CD4-positive, alpha-beta T cell (primary cell): ENCODE measurements around the gene HOXC10. TPM values are rescaled to one million over a fixed set of nuclear protein-coding genes. Genes with fewer than 3 reads are reported as not detected.

ENCODE experiments used
- ATAC-seq: fragments of 200-7000 bp; cut with Tn5 transposase; one replicate; pipeline ENCODE4 v1.10.0; 2022; ENCODE audit warnings: mild to moderate bottlenecking; ENCODE audit not compliant: poor library complexity
- CTCF ChIA-PET: fragments of 350-600 bp; sonication (Branson Sonifier 250); formaldehyde crosslinking; loops from one replicate; lab custom pipeline; 2021; ENCODE audit warnings: antibody characterized with exemption, inconsistent platforms; lab: Charles Lee
- POLR2A ChIA-PET: fragments of 350-600 bp; sonication (Branson Sonifier 250); formaldehyde crosslinking; loops from one replicate; lab custom pipeline; 2021; ENCODE audit warnings: antibody characterized with exemption, inconsistent platforms; lab: Charles Lee
- DNase-seq, 14 experiments: peaks; one replicate each; pipeline ENCODE4 v3.0.0-alpha.2; 2013 to 2020; ENCODE audit warnings: mixed read lengths in 2 of 14
- H3K27ac ChIP-seq, 2 donors: one replicate each; pipeline versions ENCODE4 v1.5.1 to v1.7.0; 2013; ENCODE audit warnings: low read length in 2 of 2, low read depth in 1 of 2, mild to moderate bottlenecking in 1 of 2
- H3K27me3 ChIP-seq, 2 experiments: 1 replicate in 1 of 2; 2 replicates in 1 of 2; pipeline versions ENCODE4 v1.6.1 to v1.7.0; 2013; ENCODE audit warnings: low read length in 2 of 2, control low read depth in 1 of 2, mild to moderate bottlenecking in 1 of 2, moderate library complexity in 1 of 2; ENCODE audit not compliant: insufficient read depth in 2 of 2, control insufficient read depth in 1 of 2
- H3K36me3 ChIP-seq: one replicate; pipeline ENCODE4 v1.6.1; 2013; ENCODE audit warnings: low read length, control low read depth; ENCODE audit not compliant: insufficient read depth
- H3K4me1 ChIP-seq: one replicate; pipeline ENCODE4 v1.6.1; 2013; ENCODE audit warnings: low read length, control low read depth; ENCODE audit not compliant: insufficient read depth
- H3K4me3 ChIP-seq: one replicate; pipeline ENCODE4 v1.5.1; 2013; ENCODE audit warnings: mild to moderate bottlenecking, low read length, moderate library complexity
- H3K9me3 ChIP-seq, 2 experiments: 1 replicate in 1 of 2; 2 replicates in 1 of 2; pipeline versions ENCODE4 v1.6.1 to v1.7.0; 2013; ENCODE audit warnings: low read length in 2 of 2, mild to moderate bottlenecking in 2 of 2, control low read depth in 1 of 2, moderate library complexity in 1 of 2; ENCODE audit not compliant: control insufficient read depth in 1 of 2, insufficient read depth in 1 of 2
- H3K27ac Mint-ChIP-seq: one replicate; pipeline ENCODE4 v1.8.0; 2020; ENCODE audit warnings: mixed read lengths
- H3K27me3 Mint-ChIP-seq: one replicate; pipeline ENCODE4 v1.8.0; 2021; ENCODE audit warnings: mixed read lengths
- H3K36me3 Mint-ChIP-seq: one replicate; pipeline ENCODE4 v1.8.0; 2021; ENCODE audit warnings: low read depth, mixed read lengths
- H3K4me1 Mint-ChIP-seq: one replicate; pipeline ENCODE4 v1.8.0; 2021; ENCODE audit warnings: low read depth, mixed read lengths
- H3K4me3 Mint-ChIP-seq: one replicate; pipeline ENCODE4 v1.8.0; 2020; ENCODE audit warnings: mild to moderate bottlenecking, mixed read lengths
- H3K9me3 Mint-ChIP-seq: one replicate; pipeline ENCODE4 v1.8.0; 2020; ENCODE audit warnings: mixed read lengths
- intact Hi-C, 2 experiments: fragments of 100-400 bp; cut with DNase I in 1 of 2; cut with micrococcal nuclease in 1 of 2; formaldehyde crosslinking; loops; one replicate each; pipeline versions ENCODE4 v1.15.1 to v1.9.0; 2023 to 2025; cut with DNase I, micrococcal nuclease
- total RNA-seq, 174 experiments: library from RNA in 2 of 174; stranded (reverse) in 2 of 174; gene quantifications; one replicate each; pipeline ENCODE4 v1.2.3 and lab custom pipeline; 2021 to 2026
- TF ChIP-seq, protein P1 (sequence below): fragments of 200-600 bp; IDR thresholded peaks from one replicate; pipeline ENCODE4 v1.8.0; 2022; ENCODE audit warnings: antibody characterized with exemption, mild to moderate bottlenecking

Gene HOXC10
- total RNA-seq, 2 experiments from 2014 or later = not detected

DNA sequence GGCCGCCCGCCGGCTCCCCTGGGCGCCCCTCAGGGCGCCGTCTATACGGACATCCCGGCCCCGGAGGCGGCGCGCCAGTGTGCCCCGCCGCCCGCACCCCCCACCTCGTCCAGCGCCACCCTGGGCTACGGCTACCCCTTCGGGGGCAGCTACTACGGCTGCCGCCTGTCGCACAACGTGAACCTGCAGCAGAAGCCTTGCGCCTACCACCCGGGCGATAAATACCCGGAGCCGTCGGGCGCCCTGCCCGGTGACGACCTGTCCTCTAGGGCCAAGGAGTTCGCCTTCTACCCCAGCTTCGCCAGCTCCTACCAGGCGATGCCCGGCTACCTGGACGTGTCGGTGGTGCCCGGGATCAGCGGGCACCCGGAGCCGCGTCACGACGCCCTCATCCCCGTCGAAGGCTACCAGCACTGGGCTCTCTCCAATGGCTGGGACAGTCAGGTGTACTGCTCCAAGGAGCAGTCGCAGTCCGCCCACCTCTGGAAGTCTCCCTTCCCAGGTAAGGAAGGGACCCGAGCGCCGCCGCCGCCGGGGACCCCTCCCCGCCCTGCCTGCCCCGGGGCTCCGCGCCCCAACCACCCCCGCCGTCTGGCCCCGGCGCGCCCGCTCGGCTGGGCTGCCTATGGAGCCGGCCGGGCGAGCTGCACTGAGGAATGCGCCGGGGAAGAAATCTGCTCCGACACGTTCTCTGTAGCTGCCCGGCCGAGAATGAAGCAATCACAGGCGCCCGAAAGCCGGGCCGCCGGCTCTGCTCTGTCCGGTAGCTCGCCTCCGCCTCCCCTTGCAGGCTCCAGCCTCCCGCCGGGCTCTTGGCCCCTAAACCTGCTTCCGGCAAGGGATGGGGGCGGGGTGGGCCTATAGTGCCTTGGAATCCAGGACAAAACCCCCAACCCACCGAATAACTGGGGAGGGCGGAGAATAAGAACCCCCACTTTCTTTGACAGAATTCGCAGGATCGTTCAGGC lies 45.5 kb upstream of the HOXC10 start:
- no peak for DNase-seq
- POLR2A ChIA-PET = no interaction called here
- Histone ChIP-seq H3K9me3 (peaks cover 0 to 38% of the 10 kb centered on the region in 2 experiments), H3K27ac (no peak overlapping the region), H3K4me3 (no peak overlapping the region), H3K4me1 (peaks cover 19% of the 10 kb centered on the region), H3K36me3 (no peaks in the 10 kb centered on the region), H3K27me3 (peaks cover 82 to 98% of the 10 kb centered on the region in 2 experiments)
- H3K27me3 Mint-ChIP-seq = peaks cover 90% of the 10 kb centered on the region
- CTCF ChIA-PET = no interaction called here
- no peak overlapping the region for H3K27ac Mint-ChIP-seq
- TF ChIP-seq, protein P1, sequence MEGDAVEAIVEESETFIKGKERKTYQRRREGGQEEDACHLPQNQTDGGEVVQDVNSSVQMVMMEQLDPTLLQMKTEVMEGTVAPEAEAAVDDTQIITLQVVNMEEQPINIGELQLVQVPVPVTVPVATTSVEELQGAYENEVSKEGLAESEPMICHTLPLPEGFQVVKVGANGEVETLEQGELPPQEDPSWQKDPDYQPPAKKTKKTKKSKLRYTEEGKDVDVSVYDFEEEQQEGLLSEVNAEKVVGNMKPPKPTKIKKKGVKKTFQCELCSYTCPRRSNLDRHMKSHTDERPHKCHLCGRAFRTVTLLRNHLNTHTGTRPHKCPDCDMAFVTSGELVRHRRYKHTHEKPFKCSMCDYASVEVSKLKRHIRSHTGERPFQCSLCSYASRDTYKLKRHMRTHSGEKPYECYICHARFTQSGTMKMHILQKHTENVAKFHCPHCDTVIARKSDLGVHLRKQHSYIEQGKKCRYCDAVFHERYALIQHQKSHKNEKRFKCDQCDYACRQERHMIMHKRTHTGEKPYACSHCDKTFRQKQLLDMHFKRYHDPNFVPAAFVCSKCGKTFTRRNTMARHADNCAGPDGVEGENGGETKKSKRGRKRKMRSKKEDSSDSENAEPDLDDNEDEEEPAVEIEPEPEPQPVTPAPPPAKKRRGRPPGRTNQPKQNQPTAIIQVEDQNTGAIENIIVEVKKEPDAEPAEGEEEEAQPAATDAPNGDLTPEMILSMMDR = no peak
- no peaks in the 10 kb centered on the region for H3K9me3 Mint-ChIP-seq
- H3K4me3 Mint-ChIP-seq = no peak overlapping the region
- H3K4me1 Mint-ChIP-seq = peaks cover 35% of the 10 kb centered on the region
- intact Hi-C loops = no loop called here
- no peak for ATAC-seq
- H3K36me3 Mint-ChIP-seq = no peaks in the 10 kb centered on the region

GRCh38 chr12:53940443-53941014 lies 44.4 kb upstream of the HOXC10 start:
- Histone ChIP-seq H3K4me3 (no peak overlapping the region), H3K27ac (no peak overlapping the region), H3K36me3 (no peaks in the 10 kb centered on the region), H3K4me1 (peaks cover 21% of the 10 kb centered on the region), H3K9me3 (peaks cover 0 to 44% of the 10 kb centered on the region in 2 experiments), H3K27me3 (peaks cover 82 to 98% of the 10 kb centered on the region in 2 experiments)
- no peaks in the 10 kb centered on the region for H3K36me3 Mint-ChIP-seq
- ChIA-PET CTCF (interaction anchor here (0.6 kb wide), 2 partner anchors 68 to 76 kb away, joined by 3 read pairs; partner anchors contain the start of gene HOXC8), POLR2A (no interaction called here)
- peaks cover 29% of the 10 kb centered on the region for H3K4me1 Mint-ChIP-seq
- no peaks in the 10 kb centered on the region for H3K9me3 Mint-ChIP-seq
- no peak for ATAC-seq
- no peak for DNase-seq
- intact Hi-C loops = no loop called here
- no peak overlapping the region for H3K4me3 Mint-ChIP-seq
- H3K27ac Mint-ChIP-seq = no peak overlapping the region
- TF ChIP-seq, protein P1 = no peak
- H3K27me3 Mint-ChIP-seq = peaks cover 90% of the 10 kb centered on the region

GRCh38 chr12:53941187-53941586 lies 43.8 kb upstream of the HOXC10 start:
- H3K4me3 Mint-ChIP-seq = no peak overlapping the region
- peaks cover 90% of the 10 kb centered on the region for H3K27me3 Mint-ChIP-seq
- peaks cover 0 to 39% of the 10 kb centered on the region in 2 experiments for H3K9me3 ChIP-seq
- peaks cover 18% of the 10 kb centered on the region for H3K4me1 ChIP-seq
- no peak overlapping the region for H3K27ac Mint-ChIP-seq
- H3K27me3 ChIP-seq = peaks cover 82 to 98% of the 10 kb centered on the region in 2 experiments
- no peak overlapping the region for H3K27ac ChIP-seq
- no peak for DNase-seq
- no peaks in the 10 kb centered on the region for H3K9me3 Mint-ChIP-seq
- intact Hi-C loops = no loop called here
- H3K36me3 ChIP-seq = no peaks in the 10 kb centered on the region
- POLR2A ChIA-PET = no interaction called here
- no peak for ATAC-seq
- H3K4me1 Mint-ChIP-seq = peaks cover 23% of the 10 kb centered on the region
- CTCF ChIA-PET = no interaction called here
- H3K36me3 Mint-ChIP-seq = no peaks in the 10 kb centered on the region
- TF ChIP-seq, protein P1 = no peak
- H3K4me3 ChIP-seq = no peak overlapping the region
